A204.1 (cell line): ENCODE results near the gene GLDN.

Source experiments
- FAIRE-seq: peaks from 2 replicates; lab custom pipeline; 2012; peaks lifted over from hg19 to GRCh38; lab: Jason Lieb, UNC

The GLDN gene

DNA sequence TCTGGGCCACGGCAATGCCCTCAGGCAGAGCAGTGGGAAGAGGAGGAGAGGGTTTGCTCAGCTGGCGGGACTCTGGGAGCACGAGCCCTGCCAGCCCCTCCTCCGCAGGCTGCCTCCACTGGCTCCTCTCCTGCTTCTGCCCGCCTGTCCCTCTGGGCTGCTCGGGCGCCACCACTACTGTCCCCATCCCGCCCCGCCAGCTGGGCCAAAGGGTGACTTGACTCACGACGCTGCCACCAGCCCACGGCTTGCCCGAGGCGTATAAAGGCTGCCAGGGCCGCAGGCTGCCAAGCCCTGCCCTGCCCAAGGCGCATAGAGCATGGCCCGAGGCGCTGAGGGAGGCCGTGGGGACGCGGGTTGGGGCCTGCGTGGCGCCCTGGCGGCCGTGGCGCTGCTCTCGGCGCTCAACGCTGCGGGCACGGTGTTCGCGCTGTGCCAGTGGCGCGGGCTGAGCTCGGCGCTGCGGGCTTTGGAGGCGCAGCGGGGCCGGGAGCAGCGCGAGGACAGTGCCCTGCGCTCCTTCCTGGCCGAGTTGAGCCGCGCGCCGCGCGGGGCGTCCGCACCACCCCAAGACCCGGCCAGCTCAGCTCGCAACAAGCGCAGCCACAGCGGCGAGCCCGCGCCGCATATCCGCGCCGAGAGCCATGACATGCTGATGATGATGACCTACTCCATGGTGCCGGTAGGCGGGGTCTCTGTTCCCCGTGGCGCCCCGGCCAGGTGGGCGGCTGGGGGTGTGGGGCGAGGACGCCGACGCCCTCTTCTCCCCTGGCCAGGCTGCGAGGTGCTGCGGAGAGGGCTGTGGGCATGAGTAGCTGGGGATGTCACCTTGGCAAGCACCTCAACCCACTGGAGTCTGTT is at the start of gene GLDN:
GLDN (plus strand) TSS at position 290 of the 861 bp plus-strand sequence; CDS start at position 320, 30 bp downstream.
- no peak for FAIRE-seq

DNA sequence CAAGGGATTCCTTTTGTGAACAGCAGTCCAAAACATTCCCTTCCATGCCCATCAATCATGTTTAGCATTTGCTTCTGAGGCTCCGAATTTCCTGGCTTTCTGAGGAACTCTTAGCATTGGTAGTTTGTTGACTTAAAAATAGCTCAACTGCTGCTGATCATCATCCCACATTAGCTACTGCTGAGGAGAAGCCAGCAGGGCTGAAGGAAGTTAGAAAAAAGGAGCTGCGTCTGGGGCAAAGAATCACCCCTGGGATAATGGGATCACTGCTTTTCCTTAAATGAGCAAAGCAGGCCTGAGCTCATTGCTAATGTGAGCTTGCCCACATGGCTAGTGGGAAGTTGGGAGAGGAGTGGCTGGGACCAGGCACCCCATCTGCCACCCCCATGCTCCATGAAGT is 42.8 kb upstream of the GLDN start:
- no peak for FAIRE-seq

DNA sequence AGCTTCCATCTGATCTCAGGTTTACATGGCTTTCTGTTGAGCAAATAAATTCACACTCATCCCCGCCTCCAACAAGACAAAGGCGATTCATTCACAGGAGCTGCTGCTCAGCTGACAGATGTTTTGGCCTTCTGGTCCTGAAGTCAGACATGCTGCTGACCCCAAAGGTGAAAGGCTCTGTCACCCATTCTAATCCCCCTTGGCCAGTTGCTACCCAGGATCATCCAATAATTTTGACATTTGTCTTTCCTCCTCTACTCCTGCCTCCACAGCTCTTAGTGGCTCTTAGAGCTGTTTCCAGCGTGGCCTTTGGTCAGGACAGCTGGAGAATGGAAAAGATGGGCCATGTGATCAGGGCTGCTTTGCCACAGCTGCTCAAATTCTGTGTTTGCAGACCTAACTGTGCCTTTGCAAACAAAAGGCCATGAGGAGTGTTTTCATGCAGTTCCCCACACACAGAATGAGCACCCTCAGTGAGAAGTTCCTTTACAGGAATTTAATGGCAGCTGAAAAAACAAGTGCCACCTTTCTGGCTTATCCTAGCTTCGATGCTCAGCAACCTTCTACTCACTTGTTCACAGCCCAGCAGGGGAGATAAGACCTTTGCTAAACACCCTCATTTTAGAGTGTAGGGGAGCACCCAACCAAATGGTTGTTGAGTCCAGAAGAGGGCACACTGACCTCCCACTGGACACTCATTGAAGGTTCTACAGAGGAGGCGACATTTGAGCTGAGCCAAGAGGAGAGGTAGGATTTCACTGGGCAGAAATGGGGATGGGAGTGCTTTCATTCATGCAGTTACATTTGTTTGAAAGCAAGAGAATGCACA is 42.1 kb upstream of the GLDN start:
- FAIRE-seq: no peak

DNA sequence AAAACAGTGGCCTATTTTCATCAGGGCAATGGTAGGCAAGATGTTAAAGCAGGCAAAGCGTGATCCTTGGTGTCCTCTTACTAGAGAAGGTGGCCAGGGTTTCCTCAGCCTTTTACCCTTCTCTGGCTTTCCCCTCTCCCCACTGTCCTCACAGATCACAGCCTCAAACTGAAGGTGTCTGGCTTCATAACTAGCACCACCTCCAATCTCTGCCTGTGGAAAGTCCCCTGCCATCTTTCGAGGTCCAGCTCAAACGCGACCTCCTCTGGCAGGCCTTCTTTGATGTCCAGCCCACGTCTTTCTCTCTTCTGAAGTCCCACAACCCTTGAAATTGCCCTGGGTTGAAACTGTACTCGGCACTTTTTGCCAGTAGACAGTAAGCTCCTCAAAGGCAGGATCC is 39.0 kb upstream of the GLDN start:
- FAIRE-seq: no peak

DNA sequence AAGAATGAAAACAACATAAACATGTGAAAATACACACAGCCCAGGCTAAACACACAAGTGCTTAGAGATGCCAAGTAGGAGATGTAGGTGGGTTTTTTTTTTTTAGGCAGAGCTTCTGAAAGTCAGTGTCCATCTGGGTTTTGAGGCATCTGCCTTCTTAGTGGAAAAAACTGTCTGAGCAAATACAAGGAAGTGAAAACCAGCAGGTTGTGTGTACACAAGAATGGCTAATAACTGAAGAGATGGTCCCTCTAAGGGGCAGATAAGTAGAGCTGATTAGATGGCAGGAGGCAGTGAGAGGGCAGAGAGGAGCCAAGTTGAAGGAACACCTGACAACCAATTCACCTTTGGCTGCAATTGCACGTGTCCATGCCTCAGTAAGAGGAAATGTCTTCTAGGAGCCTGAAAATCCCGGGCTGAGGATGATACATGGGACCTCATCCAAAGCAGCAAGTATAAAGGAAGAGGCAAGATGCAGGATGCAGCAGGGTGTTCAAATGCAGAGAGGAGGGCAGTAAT is 37.9 kb upstream of the GLDN start:
- FAIRE-seq: no peak

DNA sequence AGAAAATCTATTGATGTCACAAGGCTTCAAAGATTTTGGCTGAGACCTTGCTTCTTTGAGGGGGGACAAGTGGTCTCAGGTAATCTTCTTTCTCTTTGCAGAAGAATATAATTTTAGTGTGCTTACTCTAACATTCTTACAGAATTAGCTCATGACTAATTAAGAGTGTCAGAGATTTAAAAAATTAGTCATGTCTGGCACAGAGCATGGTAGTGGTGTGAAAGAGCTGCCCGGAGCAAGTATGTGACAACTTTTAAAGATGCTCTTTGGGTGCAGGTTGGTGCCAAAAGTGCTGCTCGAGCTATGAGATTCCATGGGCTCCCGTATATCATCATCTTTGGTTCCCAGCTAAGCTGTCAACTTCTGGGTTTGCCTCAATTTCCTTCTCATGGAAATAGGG is 34.1 kb upstream of the GLDN start:
- no peak for FAIRE-seq

DNA sequence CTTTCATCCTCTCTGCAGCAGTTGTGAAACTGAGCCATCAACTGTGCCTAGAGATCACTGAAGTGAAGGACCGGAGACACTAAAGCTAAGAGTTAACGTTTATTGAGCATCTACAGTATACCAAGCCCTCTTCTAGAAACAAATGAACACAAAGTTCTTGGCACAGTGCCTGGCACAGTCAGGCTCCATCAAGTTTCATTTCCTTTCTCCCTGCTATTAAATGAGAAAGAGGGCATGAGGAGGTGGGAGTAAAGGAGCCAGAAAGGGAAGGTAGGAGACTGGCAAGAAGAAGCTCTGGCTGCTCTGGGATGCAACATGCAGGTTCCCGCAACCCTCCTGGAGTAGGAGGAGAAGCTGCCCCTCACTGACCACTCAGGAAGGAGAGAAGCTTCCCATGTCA is 33.6 kb upstream of the GLDN start:
- no peak for FAIRE-seq

DNA sequence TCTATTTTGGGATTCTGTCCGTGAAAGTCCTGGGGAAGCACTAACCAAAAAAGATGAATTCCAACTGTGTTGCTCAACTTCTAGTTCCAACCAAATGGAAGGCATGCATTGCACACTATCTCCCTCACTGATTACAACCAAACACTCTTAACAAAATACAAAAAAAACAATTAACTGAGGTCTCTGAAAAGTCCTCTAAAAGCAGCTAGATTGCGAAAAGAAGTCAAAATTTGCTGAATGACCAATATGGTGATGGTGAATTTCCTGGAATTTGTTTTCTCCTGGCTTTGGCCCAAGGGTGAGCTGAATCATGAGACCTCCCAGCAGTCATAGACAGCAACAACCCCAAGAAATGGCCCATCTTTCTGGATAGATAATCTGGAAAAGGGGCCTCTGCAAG is 31.4 kb upstream of the GLDN start:
- FAIRE-seq: no peak

DNA sequence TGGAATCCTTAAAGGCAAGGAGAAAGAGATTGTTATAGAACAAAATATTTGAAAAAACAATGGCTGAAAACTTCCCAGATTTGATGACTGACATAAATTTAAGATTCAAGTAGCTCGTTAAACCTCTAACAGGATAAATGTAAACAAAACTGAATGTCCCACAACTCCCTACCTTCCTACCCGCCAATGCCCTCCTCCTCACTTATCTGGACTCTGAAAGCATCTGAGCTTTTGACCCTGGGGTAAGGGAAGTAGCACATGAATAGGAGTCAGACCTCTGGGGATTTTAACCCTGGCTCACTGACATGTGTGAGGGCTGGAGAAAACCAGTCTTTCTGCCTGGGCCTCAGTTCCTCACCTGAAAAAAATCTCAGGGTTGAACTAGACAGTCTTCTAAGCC is 29.9 kb upstream of the GLDN start:
- no peak for FAIRE-seq

DNA sequence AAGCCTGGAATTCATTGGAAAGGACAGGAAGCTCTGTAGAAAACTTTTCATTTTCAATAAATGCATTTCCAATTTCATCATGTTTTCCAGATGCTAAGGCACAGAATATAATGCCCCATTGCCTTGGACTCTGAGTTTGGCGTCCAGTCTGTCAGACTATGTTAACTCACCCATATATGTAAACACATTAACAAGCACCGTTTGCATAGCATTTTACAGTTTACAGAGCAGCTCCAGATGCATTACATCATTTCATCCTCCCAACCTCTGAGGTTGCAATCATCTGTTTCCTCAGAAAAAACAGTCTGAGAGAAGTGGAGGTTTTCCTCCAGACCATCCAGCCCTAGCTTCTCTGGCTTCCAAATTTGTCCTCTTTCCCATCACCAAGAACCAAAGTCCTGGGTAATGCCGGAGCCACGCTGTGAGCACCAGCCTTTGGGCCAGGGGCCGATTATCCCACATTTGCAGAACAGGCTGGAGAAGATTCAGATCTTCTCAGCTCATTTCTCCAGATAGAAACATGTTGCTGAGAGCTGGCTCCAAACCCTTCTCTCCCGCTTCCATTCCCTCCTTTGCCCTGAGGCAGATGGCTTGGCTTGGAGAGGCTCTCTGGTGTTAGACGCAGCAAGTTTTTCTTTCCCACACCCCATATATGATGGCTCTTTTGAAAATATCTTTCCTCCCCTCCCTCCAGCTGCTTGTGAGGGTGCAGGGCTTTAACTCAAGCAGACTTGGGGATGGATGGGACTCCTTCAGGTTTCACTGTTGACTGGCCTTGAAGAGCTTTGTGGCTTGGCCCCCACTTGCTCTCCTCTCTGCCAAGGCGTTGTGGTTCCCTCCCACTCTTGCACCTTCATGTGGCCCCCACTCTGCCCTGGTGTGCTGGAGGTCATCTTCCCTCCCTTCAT is 29.0 kb upstream of the GLDN start:
- no peak for FAIRE-seq

DNA sequence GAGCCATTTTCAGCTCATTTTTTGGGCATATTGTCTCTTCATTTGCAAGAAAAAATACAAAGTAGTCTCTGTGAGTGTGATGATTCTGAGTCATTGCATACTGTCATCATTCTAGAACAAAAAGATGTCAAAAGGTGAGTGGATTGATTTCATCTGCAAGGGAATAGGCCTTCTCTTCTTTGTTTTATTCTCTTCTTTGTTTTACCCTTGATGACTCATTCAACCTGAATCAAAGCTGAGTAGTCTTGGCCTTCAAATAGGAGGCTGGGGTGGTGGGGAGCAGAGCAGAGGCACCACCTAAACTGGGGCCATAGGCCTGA is 28.4 kb upstream of the GLDN start:
- no peak for FAIRE-seq

DNA sequence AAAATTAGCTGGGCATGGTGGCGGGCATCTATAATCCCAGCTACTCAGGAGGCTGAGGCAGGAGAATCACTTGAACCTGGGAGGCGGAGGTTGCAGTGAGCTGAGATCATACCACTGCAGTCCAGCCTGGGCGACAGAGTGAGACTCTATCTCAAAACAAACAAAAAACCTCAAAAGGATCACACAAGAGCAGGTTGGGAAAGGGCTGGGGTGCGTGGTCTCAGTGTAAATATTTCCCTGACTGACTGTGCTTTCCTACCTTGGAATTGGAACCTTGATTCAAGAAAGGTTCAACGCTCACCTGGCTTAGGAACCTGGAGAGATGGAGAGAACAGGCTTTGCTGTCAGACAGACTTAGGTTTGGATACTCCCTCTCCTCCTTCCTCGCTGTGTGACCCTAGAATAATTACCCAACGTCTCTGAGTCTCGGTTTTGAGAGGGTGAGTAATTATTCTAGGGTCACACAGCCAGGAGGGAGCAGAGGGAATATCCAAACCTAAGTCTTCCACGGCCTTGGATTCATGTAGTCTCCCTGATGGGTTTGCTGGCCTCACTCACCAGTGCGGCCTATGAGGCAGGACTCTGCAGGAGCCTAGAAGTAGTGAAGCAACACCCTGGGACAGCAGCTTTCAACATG is 27.7 kb upstream of the GLDN start:
- FAIRE-seq: no peak

DNA sequence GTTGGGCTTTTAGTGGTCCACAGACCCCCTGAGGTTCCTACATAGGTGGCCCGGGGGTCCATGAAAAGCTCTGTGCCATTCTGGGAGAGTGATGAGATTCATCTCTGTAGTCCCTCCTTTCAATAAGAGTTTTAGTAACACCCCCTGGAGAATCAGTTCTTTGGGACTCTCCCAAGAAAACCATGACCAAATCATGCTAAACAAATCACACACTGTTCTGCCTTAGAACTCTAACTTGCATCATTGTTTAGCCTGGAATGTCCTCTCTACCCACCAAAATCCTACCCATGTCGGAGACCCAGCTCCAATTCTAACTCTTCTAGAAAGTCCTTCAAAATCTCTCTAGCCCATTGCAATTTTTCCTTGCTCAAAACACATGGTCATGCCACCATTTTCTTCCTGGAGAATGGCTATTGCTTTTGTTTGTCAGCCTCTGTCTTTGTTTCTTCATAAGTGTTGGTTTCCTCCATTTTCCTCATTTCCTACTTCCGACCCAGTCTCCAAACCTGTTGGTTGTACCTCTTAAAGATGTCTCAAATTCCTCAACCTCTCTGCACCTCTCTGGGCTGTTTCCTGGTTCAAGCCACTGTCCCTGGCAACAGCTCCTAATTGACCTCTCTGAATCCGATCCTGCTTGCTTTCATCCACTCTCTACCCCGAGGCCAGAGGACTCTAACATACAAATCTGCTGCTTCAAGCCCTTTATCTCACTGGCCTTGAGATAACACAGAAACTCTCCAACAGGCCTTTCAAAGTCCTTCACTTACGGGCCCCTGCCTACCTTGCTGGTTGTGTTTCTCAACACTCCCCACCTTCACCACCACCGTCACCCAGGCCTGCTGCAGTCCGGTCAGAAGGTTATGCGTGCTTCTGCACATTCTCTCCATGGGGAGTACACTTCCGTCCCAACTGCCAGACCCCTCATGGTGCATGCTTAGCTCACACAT is 26.8 kb upstream of the GLDN start:
- FAIRE-seq: no peak

DNA sequence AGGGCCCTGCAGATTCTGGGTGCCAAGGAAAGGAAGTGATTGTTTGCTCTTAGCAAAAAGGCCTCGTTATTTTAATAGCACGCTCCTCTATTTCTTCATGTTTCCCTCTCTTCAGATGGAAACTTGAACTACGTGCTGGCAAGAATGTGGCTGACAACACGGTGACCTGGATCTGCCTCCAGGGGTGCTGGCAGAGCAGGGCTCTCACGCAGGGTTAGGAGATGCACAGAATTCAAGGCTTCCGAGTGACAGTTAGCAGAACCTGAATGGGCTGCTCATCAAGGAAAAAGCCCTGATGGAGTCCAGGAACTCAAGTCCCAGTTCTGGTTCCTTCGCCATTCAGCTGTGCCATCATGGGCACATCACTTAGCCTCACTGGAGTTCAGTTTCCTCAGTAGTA is 25.7 kb upstream of the GLDN start:
- FAIRE-seq: no peak

DNA sequence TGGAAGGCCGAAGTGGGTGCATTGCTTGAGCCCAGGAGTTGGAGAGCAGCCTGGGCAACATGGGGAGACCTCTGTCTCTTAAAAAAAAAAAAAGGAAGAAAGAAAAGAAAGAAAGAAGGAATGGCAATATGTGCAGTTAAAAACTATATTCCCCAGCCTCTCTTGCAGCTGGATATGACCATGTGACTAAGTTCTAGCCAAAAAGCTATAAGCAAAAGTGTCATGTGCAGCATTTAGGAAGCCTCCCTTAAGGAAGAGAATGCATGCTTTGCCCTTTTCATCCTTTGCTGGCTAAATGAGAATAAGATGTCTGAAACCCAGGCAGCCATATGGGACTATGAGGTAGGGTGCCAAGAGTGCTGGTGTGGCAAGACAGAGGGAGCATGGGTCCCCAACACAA is 24.8 kb upstream of the GLDN start:
- no peak for FAIRE-seq

DNA sequence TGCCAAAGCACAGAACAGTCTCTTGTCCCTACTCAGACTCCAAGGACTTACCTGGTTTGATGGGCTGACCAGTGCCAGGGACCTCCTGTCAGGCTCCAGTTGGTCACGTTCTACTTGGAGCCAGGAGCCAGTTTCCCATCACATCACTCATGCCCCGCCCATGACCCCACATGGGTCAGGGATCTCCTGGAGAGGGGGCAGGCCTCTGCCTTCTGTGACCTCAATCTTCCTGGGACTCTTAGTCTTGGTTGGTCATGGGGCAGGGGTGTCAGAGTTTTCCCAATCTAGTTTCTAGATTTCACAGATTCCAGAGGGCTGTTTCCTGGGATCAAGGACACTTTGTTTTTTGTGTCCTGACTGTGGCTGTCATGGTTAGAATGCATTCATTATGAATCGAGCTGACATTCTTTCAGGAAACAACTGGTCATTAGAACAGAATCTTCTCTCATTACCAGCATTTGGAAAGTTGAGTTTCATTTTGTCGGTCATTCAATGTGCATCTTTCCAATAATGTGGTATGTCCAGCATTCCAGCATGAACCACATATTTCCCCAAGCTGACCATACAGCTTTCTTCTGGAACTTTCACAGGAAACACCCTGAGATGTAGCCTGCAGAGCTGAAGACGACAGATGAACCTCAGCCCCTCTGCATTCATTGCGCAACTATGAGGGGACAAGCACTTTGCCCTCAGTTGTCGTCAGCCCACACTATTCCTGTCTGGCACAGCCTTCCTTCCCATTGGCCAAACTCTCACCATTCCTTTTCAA is 22.9 kb upstream of the GLDN start:
- FAIRE-seq: no peak

DNA sequence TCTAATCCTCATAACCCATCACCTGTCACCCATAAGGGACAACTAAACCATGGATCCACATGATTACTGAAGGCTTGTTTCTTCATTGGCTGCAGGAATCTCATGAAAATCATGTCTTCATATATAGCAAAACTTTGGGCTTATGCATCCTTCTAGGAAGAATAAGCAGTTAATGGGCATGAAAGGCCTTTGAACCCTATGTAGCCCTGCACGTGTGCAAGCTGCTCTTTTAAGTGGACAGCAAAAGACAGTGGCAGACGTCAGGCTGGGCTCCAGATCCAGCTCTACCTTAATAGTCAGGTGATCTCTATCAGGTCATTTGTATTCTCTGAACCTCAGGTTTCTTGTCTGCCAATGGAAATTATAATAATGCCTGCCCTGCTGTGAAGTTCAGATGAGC is 21.9 kb upstream of the GLDN start:
- FAIRE-seq: no peak

DNA sequence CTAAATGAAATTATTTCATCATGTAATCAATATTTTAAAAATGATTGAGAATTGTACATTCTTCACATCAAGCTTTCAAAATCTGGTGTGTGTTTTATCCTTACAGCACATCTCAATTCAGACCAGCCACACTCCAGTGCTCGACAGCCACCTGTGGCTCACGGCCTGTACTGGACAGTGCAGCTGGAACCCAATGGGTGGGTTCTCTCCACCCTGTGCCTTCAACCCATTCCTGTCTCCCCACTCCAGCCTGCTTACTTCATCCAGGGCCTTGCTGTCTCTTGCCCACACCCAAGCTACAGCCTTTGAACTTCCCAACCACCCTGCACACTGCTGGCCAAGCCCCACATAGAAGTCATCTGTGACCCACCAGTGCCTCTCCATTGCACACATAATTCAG is 20.6 kb upstream of the GLDN start:
- FAIRE-seq: no peak

DNA sequence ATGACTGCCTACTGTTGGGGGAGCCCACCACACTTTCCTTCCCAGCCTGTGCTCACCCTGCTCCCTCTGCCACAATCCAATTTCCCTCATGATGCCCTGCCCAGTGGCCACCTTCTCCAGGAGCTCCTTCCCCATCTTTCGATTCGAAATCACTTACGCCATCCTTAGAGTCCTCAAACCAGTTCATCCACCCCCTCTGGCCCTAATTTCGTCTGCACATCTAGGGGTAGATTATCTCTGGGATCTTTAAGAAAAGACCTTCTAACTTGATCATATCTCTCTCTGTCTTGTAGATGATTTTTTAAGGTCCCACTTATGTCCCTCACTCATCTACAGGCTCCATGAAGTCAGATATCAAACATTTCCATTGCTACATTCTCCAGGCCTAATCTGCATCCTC is 20.1 kb upstream of the GLDN start:
- no peak for FAIRE-seq
